PC-3 (cell line): ENCODE results near the gene CFTR. TPM values are rescaled to one million over a fixed set of nuclear protein-coding genes. Genes with fewer than 3 reads are reported as not detected.

Experiments used
- ATAC-seq: fragments of 200-7000 bp; cut with Tn5 transposase; 2 replicates; pipeline ENCODE4 v1.9.1; 2020; ENCODE audit warnings: mild to moderate bottlenecking, moderate library complexity
- BruUV-seq: library from RNA; stranded (reverse); fragments of 400-500 nt; replicated peaks from 2 replicates; lab custom pipeline; 2021; lab: Mats Ljungman, UMichigan
- CTCF ChIA-PET: fragments of 300-600 bp; sonication (Branson Sonifier 250); formaldehyde crosslinking; loops from one replicate; lab custom pipeline; 2022; ENCODE audit warnings: antibody characterized with exemption; lab: Charles Lee
- POLR2A ChIA-PET: fragments of 300-600 bp; sonication (Branson Sonifier 250); formaldehyde crosslinking; loops from one replicate; lab custom pipeline; 2022; ENCODE audit warnings: antibody characterized with exemption; ENCODE audit not compliant: unreplicated experiment; lab: Charles Lee
- DNase-seq: peaks from one replicate; pipeline ENCODE4 v3.0.0-alpha.2; 2015
- H2AFZ ChIP-seq: fragments of 300-600 bp; sonication (generic); 2 replicates; pipeline ENCODE4 v1.6.0; 2016; ENCODE audit warnings: antibody characterized with exemption, low read length
- H3F3A ChIP-seq: fragments of 300-600 bp; sonication (generic); one replicate; pipeline ENCODE4 v1.6.0; 2017; ENCODE audit warnings: antibody characterized with exemption, low read length, control low read depth, mild to moderate bottlenecking; ENCODE audit not compliant: unreplicated experiment
- H3K27ac ChIP-seq: fragments of 300-600 bp; sonication (generic); 2 replicates; pipeline ENCODE4 v1.5.1; 2016; ENCODE audit warnings: mild to moderate bottlenecking, low read length
- H3K27me3 ChIP-seq: fragments of 300-600 bp; sonication (generic); 2 replicates; pipeline ENCODE4 v1.6.1; 2016; ENCODE audit warnings: low read length, mixed read lengths
- H3K36me3 ChIP-seq: fragments of 300-600 bp; sonication (generic); 2 replicates; pipeline ENCODE4 v1.6.1; 2016; ENCODE audit warnings: low read depth, mixed run types, low read length, mixed read lengths
- H3K4me1 ChIP-seq: fragments of 300-600 bp; sonication (generic); 2 replicates; pipeline ENCODE4 v1.5.1; 2016; ENCODE audit warnings: low read length; ENCODE audit not compliant: insufficient read depth
- H3K4me2 ChIP-seq: fragments of 300-600 bp; sonication (generic); 2 replicates; pipeline ENCODE4 v1.6.0; 2016; ENCODE audit warnings: low read length
- H3K4me3 ChIP-seq: fragments of 300-600 bp; sonication (generic); 2 replicates; pipeline ENCODE4 v1.5.1; 2016; ENCODE audit warnings: mild to moderate bottlenecking, low read length, mixed read lengths
- H3K79me2 ChIP-seq: fragments of 300-600 bp; sonication (generic); 2 replicates; pipeline ENCODE4 v1.6.1; 2017; ENCODE audit warnings: low read length, mixed read lengths
- H3K9ac ChIP-seq: fragments of 300-600 bp; sonication (generic); 2 replicates; pipeline ENCODE4 v1.6.0; 2016; ENCODE audit warnings: mild to moderate bottlenecking, low read length
- H3K9me2 ChIP-seq: fragments of 300-600 bp; sonication (generic); replicated peaks from 2 replicates; pipeline ENCODE4 v1.6.1; 2016; ENCODE audit warnings: mixed run types, low read length, mixed read lengths
- H3K9me3 ChIP-seq: fragments of 300-600 bp; sonication (generic); 2 replicates; pipeline ENCODE4 v1.6.1; 2016; ENCODE audit warnings: low read length, mixed read lengths
- H4K20me1 ChIP-seq: fragments of 300-600 bp; sonication (generic); 2 replicates; pipeline ENCODE4 v1.6.1; 2016; ENCODE audit warnings: low read length, mixed read lengths
- EZH2 ChIP-seq: fragments of 300-600 bp; sonication (generic); IDR thresholded peaks from one replicate; pipeline ENCODE4 v1.6.1; 2017; ENCODE audit warnings: antibody characterized with exemption, mild to moderate bottlenecking, low read length; ENCODE audit not compliant: unreplicated experiment
- EZH2phosphoT487 ChIP-seq: fragments of 300-600 bp; sonication (generic); IDR thresholded peaks from 2 replicates; pipeline ENCODE4 v1.6.1; 2018; ENCODE audit warnings: mild to moderate bottlenecking, antibody characterized with exemption, low read length, borderline replicate concordance
- intact Hi-C: fragments of 100-400 bp; cut with micrococcal nuclease; formaldehyde crosslinking; loops from 2 replicates; pipeline ENCODE4 v1.9.0; 2023
- total RNA-seq: library from RNA; depleted of rRNA; stranded (reverse); fragments of >200 nt; gene quantifications from 2 replicates; pipeline ENCODE4 v1.2.3, GENCODE V29; 2014
- TF ChIP-seq, protein P1 (sequence below): fragments of 300-600 bp; sonication (generic); conservative IDR thresholded peaks from 2 replicates; pipeline ENCODE4 v1.5.1; 2017; ENCODE audit warnings: antibody characterized with exemption, low read depth, mild to moderate bottlenecking, low read length

CFTR gene
- total RNA-seq, 1 experiment from 2014 or later: not detected

DNA sequence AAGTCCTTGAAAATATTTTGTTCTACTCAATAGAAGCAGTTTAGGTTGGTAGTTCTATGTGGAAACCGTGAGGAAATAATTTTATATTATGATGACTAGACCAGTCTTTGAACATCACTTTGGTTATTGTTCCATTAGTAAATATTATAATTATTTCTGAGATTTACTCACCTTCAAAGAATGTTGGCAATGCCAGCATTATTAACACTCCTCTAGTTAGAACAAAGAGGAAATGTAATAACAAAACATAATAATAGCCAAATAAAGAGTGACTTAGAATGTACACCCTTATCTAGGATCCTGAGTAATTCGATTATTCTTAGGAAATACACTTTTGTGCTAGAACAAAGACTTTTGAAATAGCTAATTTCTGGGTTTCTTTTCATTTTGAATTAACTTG lies 121.1 kb downstream of the CFTR start:
- Histone ChIP-seq H3K4me2 (no peak overlapping the region), H3K9ac (no peak overlapping the region), H3K79me2 (no peaks in the 10 kb centered on the region), H4K20me1 (no peaks in the 10 kb centered on the region), H3K4me3 (no peak overlapping the region), H3K4me1 (no peaks in the 10 kb centered on the region), H3K9me3 (no peaks in the 10 kb centered on the region), H3K36me3 (no peaks in the 10 kb centered on the region), H3K9me2 (no peaks in the 10 kb centered on the region), H3F3A (no peaks in the 10 kb centered on the region), H3K27ac (no peak overlapping the region), H3K27me3 (no peaks in the 10 kb centered on the region), H2AFZ (no peak overlapping the region)
- TF ChIP-seq, protein P1, sequence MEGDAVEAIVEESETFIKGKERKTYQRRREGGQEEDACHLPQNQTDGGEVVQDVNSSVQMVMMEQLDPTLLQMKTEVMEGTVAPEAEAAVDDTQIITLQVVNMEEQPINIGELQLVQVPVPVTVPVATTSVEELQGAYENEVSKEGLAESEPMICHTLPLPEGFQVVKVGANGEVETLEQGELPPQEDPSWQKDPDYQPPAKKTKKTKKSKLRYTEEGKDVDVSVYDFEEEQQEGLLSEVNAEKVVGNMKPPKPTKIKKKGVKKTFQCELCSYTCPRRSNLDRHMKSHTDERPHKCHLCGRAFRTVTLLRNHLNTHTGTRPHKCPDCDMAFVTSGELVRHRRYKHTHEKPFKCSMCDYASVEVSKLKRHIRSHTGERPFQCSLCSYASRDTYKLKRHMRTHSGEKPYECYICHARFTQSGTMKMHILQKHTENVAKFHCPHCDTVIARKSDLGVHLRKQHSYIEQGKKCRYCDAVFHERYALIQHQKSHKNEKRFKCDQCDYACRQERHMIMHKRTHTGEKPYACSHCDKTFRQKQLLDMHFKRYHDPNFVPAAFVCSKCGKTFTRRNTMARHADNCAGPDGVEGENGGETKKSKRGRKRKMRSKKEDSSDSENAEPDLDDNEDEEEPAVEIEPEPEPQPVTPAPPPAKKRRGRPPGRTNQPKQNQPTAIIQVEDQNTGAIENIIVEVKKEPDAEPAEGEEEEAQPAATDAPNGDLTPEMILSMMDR: no peak
- TF ChIP-seq EZH2phosphoT487 (no peak), EZH2 (no peak)
- ATAC-seq: no peak
- DNase-seq: no peak
- intact Hi-C loops: no loop called here
- no TSS peak for BruUV-seq
- ChIA-PET POLR2A (no interaction called here), CTCF (no interaction called here)

DNA sequence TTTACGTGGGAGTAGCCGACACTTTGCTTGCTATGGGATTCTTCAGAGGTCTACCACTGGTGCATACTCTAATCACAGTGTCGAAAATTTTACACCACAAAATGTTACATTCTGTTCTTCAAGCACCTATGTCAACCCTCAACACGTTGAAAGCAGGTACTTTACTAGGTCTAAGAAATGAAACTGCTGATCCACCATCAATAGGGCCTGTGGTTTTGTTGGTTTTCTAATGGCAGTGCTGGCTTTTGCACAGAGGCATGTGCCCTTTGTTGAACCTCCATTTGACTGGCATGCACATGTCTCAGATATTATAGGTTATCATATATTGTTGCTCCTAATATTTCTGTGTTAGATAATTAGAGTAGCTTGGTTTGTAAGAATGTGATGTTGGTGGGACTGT lies 123.8 kb downstream of the CFTR start:
- H3K27ac ChIP-seq: no peak overlapping the region
- no peaks in the 10 kb centered on the region for H3K36me3 ChIP-seq
- H3K4me2 ChIP-seq: no peak overlapping the region
- H3K9ac ChIP-seq: no peak overlapping the region
- no peak overlapping the region for H2AFZ ChIP-seq
- DNase-seq (no peak), ATAC-seq (no peak)
- no peaks in the 10 kb centered on the region for H3K79me2 ChIP-seq
- H3K4me1 ChIP-seq: no peaks in the 10 kb centered on the region
- POLR2A ChIA-PET: no interaction called here
- BruUV-seq: no TSS peak
- no peak for TF ChIP-seq EZH2phosphoT487
- no peak for TF ChIP-seq EZH2
- TF ChIP-seq, protein P1: no peak
- H3K9me2 ChIP-seq: no peaks in the 10 kb centered on the region
- no peaks in the 10 kb centered on the region for H4K20me1 ChIP-seq
- CTCF ChIA-PET: no interaction called here
- H3K4me3 ChIP-seq: no peak overlapping the region
- no peaks in the 10 kb centered on the region for H3F3A ChIP-seq
- intact Hi-C loops: no loop called here
- no peaks in the 10 kb centered on the region for H3K27me3 ChIP-seq
- no peaks in the 10 kb centered on the region for H3K9me3 ChIP-seq

DNA sequence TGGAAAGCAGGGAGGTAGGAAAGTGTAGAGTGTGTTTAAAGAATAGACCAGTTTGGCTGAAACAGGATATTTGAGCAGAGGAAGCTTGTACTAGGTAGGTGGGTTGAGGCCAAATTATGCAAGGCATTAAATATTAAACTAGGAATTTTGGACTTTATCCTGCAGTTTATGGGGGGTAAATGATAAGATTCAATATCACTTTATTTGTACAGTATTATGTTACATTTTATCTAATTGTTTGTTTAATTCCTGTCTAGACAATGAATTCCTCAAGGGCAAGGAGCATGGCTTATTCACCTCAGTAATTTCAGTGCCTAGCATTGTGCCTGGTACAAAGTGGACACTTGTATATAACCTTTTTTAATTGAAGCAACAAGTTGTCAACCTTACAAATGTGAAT lies 125.9 kb downstream of the CFTR start:
- CTCF ChIA-PET: no interaction called here
- intact Hi-C loops: no loop called here

More for the DNA sequence above, 125.9 kb downstream of the CFTR start:
- no peak for TF ChIP-seq EZH2phosphoT487
- TF ChIP-seq, protein P1: no peak
- Histone ChIP-seq H3K4me3 (no peak overlapping the region), H3K4me2 (no peak overlapping the region), H3K4me1 (no peaks in the 10 kb centered on the region), H3K79me2 (no peaks in the 10 kb centered on the region), H3K9me3 (no peaks in the 10 kb centered on the region), H2AFZ (no peak overlapping the region), H3K9me2 (no peaks in the 10 kb centered on the region), H3K36me3 (no peaks in the 10 kb centered on the region), H4K20me1 (no peaks in the 10 kb centered on the region), H3K9ac (no peak overlapping the region), H3F3A (no peaks in the 10 kb centered on the region), H3K27ac (no peak overlapping the region), H3K27me3 (no peaks in the 10 kb centered on the region)
- ATAC-seq: no peak
- POLR2A ChIA-PET: no interaction called here
- BruUV-seq: no TSS peak
- no peak for DNase-seq
